Measurements from ENCODE around the gene WBP4. TPM values are rescaled to one million over a fixed set of nuclear protein-coding genes. Genes with fewer than 3 reads are reported as not detected.
A peak's percentile ranks its signal among the peaks of the same experiment; 100 is the strongest.
"Not testable (repeated sequence)": the region's sequence is repeated elsewhere in the genome, so short reads cannot be mapped to it uniquely, and the experiment has no call there.

Gene WBP4
- total and polyA plus RNA-seq, 8 donors = 7.2 to 24.5 (median 22.4) TPM

GRCh38 chr13:41075034-41075433 lies 13.7 kb downstream of the WBP4 start:
- no peaks in the 10 kb centered on the region for H3K27me3 ChIP-seq
- no peaks in the 10 kb centered on the region for H3K9me3 ChIP-seq
- intact Hi-C loops (cut with DNase I) = loop anchor here in 1 of 2 donors (5.0 kb wide), 1 partner anchor 147 kb away; no protein-coding TSS in a partner anchor
- H3K4me1 ChIP-seq = no peaks in the 10 kb centered on the region
- H3K27ac ChIP-seq = no peak overlapping the region
- DNase-seq (peak in 1 of 4 donors; percentile 55), ATAC-seq (peak; percentile 65)
- H3K4me3 ChIP-seq = no peak overlapping the region
- peaks cover 0 to 89% of the 10 kb centered on the region in 2 donors for H3K36me3 ChIP-seq
- peak; percentile 28 to 50 for TF ChIP-seq CTCF (IDR thresholded peaks at IDR 0.05)

GRCh38 chr13:41075485-41075884 lies 14.2 kb downstream of the WBP4 start:
- Histone ChIP-seq H3K27me3 (no peaks in the 10 kb centered on the region), H3K36me3 (peaks cover 0 to 85% of the 10 kb centered on the region in 2 donors), H3K4me3 (no peak overlapping the region), H3K27ac (no peak overlapping the region), H3K4me1 (no peaks in the 10 kb centered on the region), H3K9me3 (no peaks in the 10 kb centered on the region)
- no peak for TF ChIP-seq CTCF (IDR thresholded peaks at IDR 0.05)
- DNase-seq (no peak), ATAC-seq (no peak)
- intact Hi-C loops (cut with DNase I) = loop anchor here in 1 of 2 donors (5.0 kb wide), 1 partner anchor 147 kb away; no protein-coding TSS in a partner anchor

GRCh38 chr13:41077475-41077874 lies 16.2 kb downstream of the WBP4 start:
- intact Hi-C loops (cut with DNase I) = loop anchor here in 1 of 2 donors (5.0 kb wide), 1 partner anchor 145 kb away; no protein-coding TSS in a partner anchor
- no peak for ATAC-seq
- no peak overlapping the region for H3K4me3 ChIP-seq

GRCh38 chr13:41079725-41080124 lies 18.4 kb downstream of the WBP4 start:
- no peak for TF ChIP-seq CTCF (IDR thresholded peaks at IDR 0.05)
- intact Hi-C loops (cut with DNase I) = loop anchor here in 1 of 2 donors (5.0 kb wide), 1 partner anchor 143 kb away; no protein-coding TSS in a partner anchor
- no peak overlapping the region for H3K4me3 ChIP-seq
- H3K27me3 ChIP-seq = no peaks in the 10 kb centered on the region
- no peaks in the 10 kb centered on the region for H3K9me3 ChIP-seq
- no peak for ATAC-seq
- no peak overlapping the region for H3K27ac ChIP-seq
- H3K36me3 ChIP-seq = peaks cover 0 to 79% of the 10 kb centered on the region in 2 donors
- no peak for DNase-seq
- no peaks in the 10 kb centered on the region for H3K4me1 ChIP-seq

More at GRCh38 chr13:41077475-41077874, 16.2 kb downstream of the WBP4 start:
- Histone ChIP-seq H3K9me3 (no peaks in the 10 kb centered on the region), H3K27ac (no peak overlapping the region), H3K36me3 (peaks cover 0 to 85% of the 10 kb centered on the region in 2 donors), H3K27me3 (no peaks in the 10 kb centered on the region), H3K4me1 (no peaks in the 10 kb centered on the region)
- no peak for TF ChIP-seq CTCF (IDR thresholded peaks at IDR 0.05)
- DNase-seq = no peak

- Histone ChIP-seq H3K4me1 (no peaks in the 10 kb centered on the region), H3K36me3 (peaks cover 0 to 31% of the 10 kb centered on the region in 2 donors), H3K9me3 (no peaks in the 10 kb centered on the region), H3K27me3 (no peaks in the 10 kb centered on the region), H3K27ac (no peak overlapping the region), H3K4me3 (no peak overlapping the region)
- no peak for TF ChIP-seq CTCF (IDR thresholded peaks at IDR 0.05)
- DNase-seq (no peak), ATAC-seq (no peak)
- intact Hi-C loops (cut with DNase I) = no loop called here
These were observed 24.8 kb downstream of the WBP4 start for GRCh38 chr13:41085961-41086585.

GRCh38 chr13:41095681-41096080 lies 34.4 kb downstream of the WBP4 start:
- H3K9me3 ChIP-seq; DNase-seq; H3K27ac ChIP-seq; H3K4me3 ChIP-seq; intact Hi-C loops (cut with DNase I); H3K27me3 ChIP-seq; H3K4me1 ChIP-seq; H3K36me3 ChIP-seq; ATAC-seq: not testable (repeated sequence)
